ENCODE results near the gene CPA5. TPM values are rescaled to one million over a fixed set of nuclear protein-coding genes. Genes with fewer than 3 reads are reported as not detected.

Gene CPA5
- total RNA-seq, 2 donors from 2014 or later = not detected

DNA sequence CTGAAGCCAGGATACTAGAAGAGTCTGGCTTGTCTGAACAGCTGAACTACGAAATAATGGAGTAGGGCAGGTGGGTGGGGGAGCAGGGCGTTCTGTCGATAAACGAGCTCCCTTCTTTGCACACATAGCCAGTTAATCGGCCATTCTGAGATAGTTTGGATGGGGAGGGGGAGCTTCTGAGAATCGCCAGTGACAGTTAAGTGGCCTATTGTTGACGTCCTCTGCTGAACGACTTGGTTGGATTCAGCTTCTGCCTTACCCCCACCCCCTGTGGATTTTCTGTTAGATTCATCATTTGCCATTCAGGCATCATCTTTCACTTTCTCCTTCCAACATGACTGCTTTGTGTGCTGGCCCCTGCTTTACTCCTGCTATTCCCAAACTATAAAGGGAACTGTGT lies 520 bp downstream of the CPA5 start:
- H3K9ac ChIP-seq (ENCODE audit: extremely low read depth, low read length, poor library complexity, severe bottlenecking) = no peak overlapping the region
- peak overlapping the region; percentile 82 for H3K27ac ChIP-seq (ENCODE audit: low read depth, low read length)
- H3K9me3 ChIP-seq (ENCODE audit: control insufficient read depth, low read length) = no peaks in the 10 kb centered on the region
- TF ChIP-seq, protein P1, sequence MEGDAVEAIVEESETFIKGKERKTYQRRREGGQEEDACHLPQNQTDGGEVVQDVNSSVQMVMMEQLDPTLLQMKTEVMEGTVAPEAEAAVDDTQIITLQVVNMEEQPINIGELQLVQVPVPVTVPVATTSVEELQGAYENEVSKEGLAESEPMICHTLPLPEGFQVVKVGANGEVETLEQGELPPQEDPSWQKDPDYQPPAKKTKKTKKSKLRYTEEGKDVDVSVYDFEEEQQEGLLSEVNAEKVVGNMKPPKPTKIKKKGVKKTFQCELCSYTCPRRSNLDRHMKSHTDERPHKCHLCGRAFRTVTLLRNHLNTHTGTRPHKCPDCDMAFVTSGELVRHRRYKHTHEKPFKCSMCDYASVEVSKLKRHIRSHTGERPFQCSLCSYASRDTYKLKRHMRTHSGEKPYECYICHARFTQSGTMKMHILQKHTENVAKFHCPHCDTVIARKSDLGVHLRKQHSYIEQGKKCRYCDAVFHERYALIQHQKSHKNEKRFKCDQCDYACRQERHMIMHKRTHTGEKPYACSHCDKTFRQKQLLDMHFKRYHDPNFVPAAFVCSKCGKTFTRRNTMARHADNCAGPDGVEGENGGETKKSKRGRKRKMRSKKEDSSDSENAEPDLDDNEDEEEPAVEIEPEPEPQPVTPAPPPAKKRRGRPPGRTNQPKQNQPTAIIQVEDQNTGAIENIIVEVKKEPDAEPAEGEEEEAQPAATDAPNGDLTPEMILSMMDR (conservative IDR thresholded peaks at IDR 0.05) = no peak
- no peak overlapping the region for H3K27ac Mint-ChIP-seq
- H3K36me3 ChIP-seq (ENCODE audit: control insufficient read depth, insufficient read depth, low read length) = no peaks in the 10 kb centered on the region
- no peaks in the 10 kb centered on the region for H3K36me3 Mint-ChIP-seq (ENCODE audit: low read depth)
- peaks cover 1% of the 10 kb centered on the region for H3K4me1 ChIP-seq (ENCODE audit: control insufficient read depth, insufficient read depth, low read length)
- peak; percentile 62 for DNase-seq
- H3K4me1 Mint-ChIP-seq = peaks cover 14% of the 10 kb centered on the region
- peak overlapping the region; percentile 8 for H3K4me3 ChIP-seq (ENCODE audit: low read length)
- no peaks in the 10 kb centered on the region for H3K9me3 Mint-ChIP-seq
- no peak overlapping the region for H3K4me3 Mint-ChIP-seq
- peaks cover 3% of the 10 kb centered on the region for H3K27me3 Mint-ChIP-seq (ENCODE audit: insufficient read depth)
- H3K27me3 ChIP-seq (ENCODE audit: control insufficient read depth, insufficient read depth, low read length, poor library complexity, severe bottlenecking) = no peaks in the 10 kb centered on the region
- 15 to 48% methylated on average over 4 to 8 of the region's 8 CpGs for WGBS, 2 experiments (ENCODE audit: insufficient coverage in 1 of 2, insufficient read length in 1 of 2)

DNA sequence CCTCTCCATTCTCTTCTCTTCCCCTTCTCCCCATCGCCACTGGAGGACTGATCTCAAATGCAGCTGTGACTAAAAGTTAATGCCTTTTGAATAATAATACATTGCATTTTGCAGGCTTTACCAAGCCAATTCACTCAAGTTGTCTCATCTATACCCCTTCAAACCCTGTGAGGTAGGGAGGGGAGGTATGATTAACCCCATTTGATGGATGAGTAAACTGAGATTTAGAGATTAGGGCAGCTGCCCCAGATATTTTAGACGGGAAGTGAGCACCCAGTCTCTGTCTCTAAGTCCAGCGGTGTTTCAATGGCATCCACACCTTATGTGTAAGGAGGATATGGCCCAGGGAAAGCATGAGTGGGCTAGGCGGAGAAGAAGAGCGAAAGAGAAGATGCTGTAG lies 1.1 kb downstream of the CPA5 start:
- Histone ChIP-seq H3K36me3 (ENCODE audit: control insufficient read depth, insufficient read depth, low read length) (no peaks in the 10 kb centered on the region), H3K27ac (ENCODE audit: low read depth, low read length) (peak overlapping the region; percentile 82), H3K9me3 (ENCODE audit: control insufficient read depth, low read length) (no peaks in the 10 kb centered on the region), H3K4me3 (ENCODE audit: low read length) (no peak overlapping the region), H3K27me3 (ENCODE audit: control insufficient read depth, insufficient read depth, low read length, poor library complexity, severe bottlenecking) (no peaks in the 10 kb centered on the region), H3K4me1 (ENCODE audit: control insufficient read depth, insufficient read depth, low read length) (peaks cover 5% of the 10 kb centered on the region), H3K9ac (ENCODE audit: extremely low read depth, low read length, poor library complexity, severe bottlenecking) (no peak overlapping the region)
- Mint-ChIP-seq H3K4me3 (no peak overlapping the region), H3K27me3 (ENCODE audit: insufficient read depth) (peaks cover 7% of the 10 kb centered on the region), H3K9me3 (no peaks in the 10 kb centered on the region), H3K4me1 (peaks cover 20% of the 10 kb centered on the region), H3K27ac (no peak overlapping the region), H3K36me3 (ENCODE audit: low read depth) (no peaks in the 10 kb centered on the region)
- no peak for DNase-seq
- TF ChIP-seq, protein P1 (conservative IDR thresholded peaks at IDR 0.05) = no peak
- WGBS, 2 experiments (ENCODE audit: insufficient coverage in 1 of 2, insufficient read length in 1 of 2) = 95 to 97% methylated on average over 4 to 5 of the region's 5 CpGs

DNA sequence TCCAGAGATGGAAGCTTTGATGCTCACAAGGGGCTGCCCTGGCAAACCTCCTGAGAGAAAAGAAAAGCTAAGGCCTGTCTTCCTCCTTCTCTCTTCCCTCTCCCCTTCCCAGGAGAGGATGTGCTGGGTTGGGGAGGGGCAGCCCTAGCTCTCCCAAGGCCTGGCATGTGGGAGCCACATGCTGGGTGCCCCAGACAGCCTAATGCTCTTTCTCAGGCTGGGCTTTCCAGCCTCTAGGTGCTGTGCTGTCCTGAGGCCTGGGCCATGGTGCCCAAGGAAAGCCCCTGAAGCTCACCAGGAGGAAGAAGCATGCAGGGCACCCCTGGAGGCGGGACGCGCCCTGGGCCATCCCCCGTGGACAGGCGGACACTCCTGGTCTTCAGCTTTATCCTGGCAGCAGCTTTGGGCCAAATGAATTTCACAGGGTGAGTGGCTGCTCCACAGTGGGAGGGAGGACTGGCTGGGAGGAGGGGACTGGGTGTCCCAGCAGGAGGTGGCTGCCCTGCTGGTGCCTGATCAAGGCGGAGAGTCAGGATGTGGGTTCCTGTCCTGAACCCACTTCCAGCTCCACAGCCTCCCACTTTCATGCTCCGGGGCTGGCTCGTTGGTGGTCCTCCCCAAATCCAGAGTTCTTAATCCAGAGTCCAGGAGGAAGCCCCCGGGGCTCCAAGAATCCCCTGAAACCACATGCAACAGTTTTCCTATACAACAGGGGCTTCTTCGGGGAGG lies 1.7 kb downstream of the CPA5 start:
- no peak for DNase-seq
- Mint-ChIP-seq H3K9me3 (no peaks in the 10 kb centered on the region), H3K36me3 (ENCODE audit: low read depth) (no peaks in the 10 kb centered on the region), H3K4me1 (peaks cover 23% of the 10 kb centered on the region), H3K27ac (no peak overlapping the region), H3K27me3 (ENCODE audit: insufficient read depth) (peaks cover 9% of the 10 kb centered on the region), H3K4me3 (no peak overlapping the region)
- Histone ChIP-seq H3K27ac (ENCODE audit: low read depth, low read length) (peak overlapping the region; percentile 82), H3K9ac (ENCODE audit: extremely low read depth, low read length, poor library complexity, severe bottlenecking) (no peak overlapping the region), H3K4me1 (ENCODE audit: control insufficient read depth, insufficient read depth, low read length) (peaks cover 5% of the 10 kb centered on the region), H3K9me3 (ENCODE audit: control insufficient read depth, low read length) (no peaks in the 10 kb centered on the region), H3K4me3 (ENCODE audit: low read length) (no peak overlapping the region), H3K27me3 (ENCODE audit: control insufficient read depth, insufficient read depth, low read length, poor library complexity, severe bottlenecking) (peaks cover under 1% of the 10 kb centered on the region), H3K36me3 (ENCODE audit: control insufficient read depth, insufficient read depth, low read length) (no peaks in the 10 kb centered on the region)
- WGBS, 2 experiments (ENCODE audit: insufficient coverage in 1 of 2, insufficient read length in 1 of 2) = 58 to 89% methylated on average over 2 to 10 of the region's 10 CpGs
- TF ChIP-seq, protein P1 (conservative IDR thresholded peaks at IDR 0.05) = no peak

Data from endodermal cell (in vitro differentiated cells).